A549 (cell line): Measurements from ENCODE around the gene TXNIP. TPM values are rescaled to one million over a fixed set of nuclear protein-coding genes. Genes with fewer than 3 reads are reported as not detected.
A peak's percentile ranks its signal among the peaks of the same experiment; 100 is the strongest.

ENCODE experiments used
- ATAC-seq, 2 experiments: fragments of 200-7000 bp in 1 of 2; fragments of >200 bp in 1 of 2; cut with Nextera tagmentation in 1 of 2; cut with Tn5 transposase in 1 of 2; 3 replicates each; pipeline versions ENCODE4 v1.8.0 to v1.9.1; 2018 to 2020; ENCODE audit warnings: mild to moderate bottlenecking in 1 of 2, moderate library complexity in 1 of 2
- CTCF ChIA-PET: fragments of 300-600 bp; sonication (Branson Sonifier 250); formaldehyde crosslinking; extraction: SDS; loops from one replicate; lab custom pipeline; 2021; ENCODE audit warnings: antibody characterized with exemption, inconsistent platforms; lab: Yijun Ruan, JAX
- POLR2A ChIA-PET: fragments of 350-600 bp; formaldehyde crosslinking; extraction: SDS; loops from one replicate; lab custom pipeline; 2021; ENCODE audit warnings: antibody characterized with exemption, inconsistent platforms; lab: Yijun Ruan, JAX
- DNase-seq, 2 experiments: peaks; one replicate each; pipeline versions ENCODE4 v3.0.0 to v3.0.0-alpha.2; 2011 to 2016; ENCODE audit warnings: low read depth in 1 of 2, low spot score in 1 of 2
- FAIRE-seq: peaks from 2 replicates; lab custom pipeline; 2011; peaks lifted over from hg19 to GRCh38; lab: Jason Lieb, UNC
- H3K27ac ChIP-seq, 2 experiments: fragments of >200 bp; sonication (Bioruptor Twin); formaldehyde crosslinking; 3 replicates each; pipeline ENCODE4 v1.5.1; 2016 to 2017
- H3K4me1 ChIP-seq: fragments of >200 bp; sonication (Bioruptor Twin); formaldehyde crosslinking; 3 replicates; pipeline ENCODE4 v1.6.1; 2016
- H3K4me2 ChIP-seq: fragments of >200 bp; sonication (Bioruptor Twin); formaldehyde crosslinking; 3 replicates; pipeline ENCODE4 v1.6.1; 2016
- H3K4me3 ChIP-seq: fragments of >200 bp; sonication (Bioruptor Twin); formaldehyde crosslinking; 3 replicates; pipeline ENCODE4 v1.5.1; 2016
- H3K9me3 ChIP-seq: fragments of >200 bp; sonication (Bioruptor Twin); formaldehyde crosslinking; 3 replicates; pipeline ENCODE4 v1.6.1; 2016
- ATOH8 ChIP-seq: fragments of 250-450 bp; sonication (Bioruptor Pico); IDR thresholded peaks from 2 replicates; pipeline ENCODE4 v1.5.0; 2020; ENCODE audit warnings: low read depth, mild to moderate bottlenecking, moderate library complexity
- BHLHE40 ChIP-seq: IDR thresholded peaks from 2 replicates; pipeline ENCODE4 v1.6.1; 2012; ENCODE audit warnings: low read depth, low read length, inconsistent platforms
- CBX2 ChIP-seq: fragments of 200-600 bp; sonication (generic); IDR thresholded peaks from 2 replicates; pipeline ENCODE4 v1.6.1; 2016; ENCODE audit warnings: low read depth, mild to moderate bottlenecking, borderline replicate concordance
- CBX8 ChIP-seq: fragments of 200-600 bp; sonication (generic); IDR thresholded peaks from 2 replicates; pipeline ENCODE4 v1.6.1; 2016
- CEBPB ChIP-seq, 2 experiments: fragments of >200 bp in 1 of 2; sonication (Bioruptor Twin) in 1 of 2; formaldehyde crosslinking in 1 of 2; IDR thresholded peaks; 2 replicates each; pipeline ENCODE4 v1.6.1; 2012 to 2016
- EHF ChIP-seq: fragments of 250-450 bp; sonication (Bioruptor Pico); IDR thresholded peaks from 2 replicates; pipeline ENCODE4 v1.5.0; 2020; ENCODE audit warnings: mild to moderate bottlenecking
- EHMT2 ChIP-seq: fragments of 200-600 bp; sonication (generic); IDR thresholded peaks from 2 replicates; pipeline ENCODE4 v1.6.1; 2016; ENCODE audit warnings: antibody characterized with exemption, low read depth, mild to moderate bottlenecking, moderate library complexity
- ELK1 ChIP-seq: fragments of 150-350 bp; IDR thresholded peaks from 2 replicates; pipeline ENCODE4 v1.6.1; 2014; ENCODE audit warnings: low read depth, mild to moderate bottlenecking, low read length
- EP300 ChIP-seq, 2 experiments: fragments of >200 bp; sonication (Bioruptor Twin); formaldehyde crosslinking; IDR thresholded peaks; 2 replicates in 1 of 2; 3 replicates in 1 of 2; pipeline ENCODE4 v1.6.1; 2016 to 2017
- ESRRA ChIP-seq: fragments of 150-350 bp; IDR thresholded peaks from 2 replicates; pipeline ENCODE4 v1.6.1; 2014; ENCODE audit warnings: mild to moderate bottlenecking, low read length, borderline replicate concordance
- FOSB ChIP-seq: fragments of 250-450 bp; sonication (Bioruptor Pico); IDR thresholded peaks from 2 replicates; pipeline ENCODE4 v1.5.0; 2020; ENCODE audit warnings: mild to moderate bottlenecking, moderate library complexity
- FOXS1 ChIP-seq: fragments of 250-450 bp; sonication (Bioruptor Pico); IDR thresholded peaks from 2 replicates; pipeline ENCODE4 v1.5.0; 2020; ENCODE audit warnings: mild to moderate bottlenecking, moderate library complexity
- GATA3 ChIP-seq: IDR thresholded peaks from 2 replicates; pipeline ENCODE4 v1.6.1; 2012; ENCODE audit warnings: borderline replicate concordance
- HDAC2 ChIP-seq: fragments of 200-600 bp; sonication (generic); IDR thresholded peaks from 2 replicates; pipeline ENCODE4 v1.6.1; 2016
- HMGXB4 ChIP-seq: fragments of 250-450 bp; sonication (Bioruptor Pico); IDR thresholded peaks from 2 replicates; pipeline ENCODE4 v1.5.0; 2021; ENCODE audit warnings: mild to moderate bottlenecking, moderate library complexity, borderline replicate concordance
- HOXA7 ChIP-seq: fragments of 250-450 bp; sonication (Bioruptor Pico); IDR thresholded peaks from 2 replicates; pipeline ENCODE4 v1.5.0; 2020; ENCODE audit warnings: mild to moderate bottlenecking, moderate library complexity
- JUNB ChIP-seq: fragments of >200 bp; sonication (Bioruptor Twin); formaldehyde crosslinking; IDR thresholded peaks from 2 replicates; pipeline ENCODE4 v1.6.1; 2016
- KDM1A ChIP-seq: fragments of 200-600 bp; sonication (generic); IDR thresholded peaks from 2 replicates; pipeline ENCODE4 v1.6.1; 2016; ENCODE audit warnings: low read depth, mild to moderate bottlenecking
- MAX ChIP-seq: IDR thresholded peaks from 2 replicates; pipeline ENCODE4 v1.6.1; 2012
- MYC ChIP-seq: IDR thresholded peaks from 2 replicates; pipeline ENCODE4 v1.6.1; 2012; ENCODE audit warnings: mild to moderate bottlenecking, inconsistent platforms, low read length, improper control_type of control experiment, borderline replicate concordance
- NFE2L2 ChIP-seq: fragments of 150-350 bp; conservative IDR thresholded peaks from 2 replicates; pipeline ENCODE4 v1.6.1; 2014; ENCODE audit warnings: low read length
- NPAS2 ChIP-seq: fragments of 250-450 bp; sonication (Bioruptor Pico); IDR thresholded peaks from 2 replicates; pipeline ENCODE4 v1.8.0; 2022; ENCODE audit warnings: mild to moderate bottlenecking, moderate library complexity, borderline replicate concordance
- POLR2A ChIP-seq: IDR thresholded peaks from 2 replicates; pipeline ENCODE4 v1.6.1; 2012; ENCODE audit warnings: mild to moderate bottlenecking, low read length
- POLR2AphosphoS2 ChIP-seq: conservative IDR thresholded peaks from 2 replicates; pipeline ENCODE4 v1.6.1; 2012; ENCODE audit warnings: low read length, improper control_type of control experiment, inconsistent platforms
- RCOR1 ChIP-seq: fragments of 150-350 bp; IDR thresholded peaks from 2 replicates; pipeline ENCODE4 v1.6.1; 2014; ENCODE audit warnings: antibody characterized with exemption, low read length, low read depth
- REST ChIP-seq: fragments of 200-600 bp; sonication (generic); IDR thresholded peaks from 2 replicates; pipeline ENCODE4 v1.6.1; 2016; ENCODE audit warnings: antibody characterized with exemption, mild to moderate bottlenecking, moderate library complexity
- RFX5 ChIP-seq: fragments of 450-650 bp; IDR thresholded peaks from 2 replicates; pipeline ENCODE4 v1.7.1; 2014; ENCODE audit warnings: antibody characterized with exemption, mild to moderate bottlenecking, moderate library complexity
- SMC3 ChIP-seq: fragments of >200 bp; sonication (Bioruptor Twin); formaldehyde crosslinking; IDR thresholded peaks from 3 replicates; pipeline ENCODE4 v1.6.1; 2018; ENCODE audit warnings: inconsistent platforms
- SREBF2 ChIP-seq: fragments of 450-650 bp; IDR thresholded peaks from 2 replicates; pipeline ENCODE4 v1.6.1; 2014; ENCODE audit warnings: mild to moderate bottlenecking, moderate library complexity
- ZC3H11A ChIP-seq: fragments of 450-650 bp; IDR thresholded peaks from 2 replicates; pipeline ENCODE4 v1.6.1; 2014; ENCODE audit warnings: antibody characterized with exemption, mild to moderate bottlenecking
- ZNF302 ChIP-seq: fragments of 250-450 bp; sonication (Bioruptor Pico); IDR thresholded peaks from 2 replicates; pipeline ENCODE4 v1.9.0; 2021; ENCODE audit warnings: inconsistent platforms, mild to moderate bottlenecking, moderate library complexity
- ZSCAN20 ChIP-seq: fragments of 250-450 bp; sonication (Bioruptor Pico); IDR thresholded peaks from 2 replicates; pipeline ENCODE4 v1.8.0; 2022; ENCODE audit warnings: mild to moderate bottlenecking, moderate library complexity
- WGBS: methylation state at CpG from one replicate; pipeline ENCODE4 v1.1.6; 2017; ENCODE audit errors: missing lambda C conversion rate; 5-methylcytosine and 5-hydroxymethylcytosine counted together
- polyA plus RNA-seq, 4 experiments: library from polyadenylated mRNA; depleted of rRNA in 3 of 4; stranded (reverse); fragments of >200 nt; fragmentation: RNase III in 1 of 4; extraction: RNeasy Plus Mini Kit Qiagen cat#74134 plus additional on column Dnase treatment in 1 of 4; gene quantifications; 2 replicates in 3 of 4; 3 replicates in 1 of 4; pipeline ENCODE4 v1.2.3, GENCODE V29; 2011 to 2017

The TXNIP gene
- polyA plus RNA-seq, 2 of the 4 experiments (the other 2 are of a cell fraction) = 3.1 TPM; not detected in 1

- CTCF ChIA-PET = no interaction called here
- POLR2A ChIA-PET = no interaction called here
- 34% methylated on average over 22 of the region's 22 CpGs for WGBS
- H3K4me1 ChIP-seq = peaks cover 53% of the 10 kb centered on the region
- ATAC-seq (no peak), FAIRE-seq (no peak), DNase-seq (no peak)
- H3K9me3 ChIP-seq = no peaks in the 10 kb centered on the region
- peak overlapping the region; percentile 92 for H3K4me2 ChIP-seq
- peak overlapping the region; percentile 73 for H3K4me3 ChIP-seq
- TF ChIP-seq NPAS2 (CRISPR knock-in tag) = no peak
- no peak for TF ChIP-seq HMGXB4 (CRISPR knock-in tag)
- no peak for TF ChIP-seq BHLHE40
- no peak for TF ChIP-seq ESRRA
- no peak for TF ChIP-seq EHF
- no peak for TF ChIP-seq ZNF302 (CRISPR knock-in tag)
- no peak for TF ChIP-seq RFX5
- TF ChIP-seq POLR2A = no peak
- no peak for TF ChIP-seq JUNB
- TF ChIP-seq ZC3H11A = no peak
- TF ChIP-seq SMC3 = no peak
- TF ChIP-seq MAX = no peak
- TF ChIP-seq FOSB = no peak
- TF ChIP-seq MYC = no peak
- no peak for TF ChIP-seq REST
- no peak for TF ChIP-seq ATOH8 (CRISPR knock-in tag)
- no peak for TF ChIP-seq ZSCAN20 (CRISPR knock-in tag)
- TF ChIP-seq NFE2L2 = no peak
- no peak for TF ChIP-seq CBX2
- no peak for TF ChIP-seq SREBF2
- H3K27ac ChIP-seq = peak overlapping the region; percentile 82 to 85
These were observed 35.3 kb downstream of the TXNIP start for GRCh38 chr1:145961109-145961424.

- POLR2A ChIA-PET = interaction anchor here (0.8 to 3.8 kb wide), 2 partner anchors 33 to 42 kb away, joined by 5 to 62 read pairs; partner anchors contain the start of genes PEX11B and RBM8A
- H3K4me1 ChIP-seq = peaks cover 58% of the 10 kb centered on the region
- DNase-seq (peak; percentile 67 to 91), FAIRE-seq (no peak), ATAC-seq (peak; percentile 45 to 70)
- WGBS = 4% methylated on average over 21 of the region's 44 CpGs
- peak overlapping the region; percentile 82 to 85 for H3K27ac ChIP-seq
- CTCF ChIA-PET = interaction anchor here (1.8 kb wide), 1 partner anchor 47 kb away, joined by 4 read pairs; no protein-coding TSS in a partner anchor
- peak overlapping the region; percentile 73 for H3K4me3 ChIP-seq
- H3K4me2 ChIP-seq = peak overlapping the region; percentile 92
- no peaks in the 10 kb centered on the region for H3K9me3 ChIP-seq
- TF ChIP-seq FOXS1 = no peak
- no peak for TF ChIP-seq CBX8
- TF ChIP-seq MYC = no peak
- TF ChIP-seq SMC3 = no peak
- no peak for TF ChIP-seq HDAC2
- no peak for TF ChIP-seq CBX2
- TF ChIP-seq SREBF2 = no peak
- TF ChIP-seq CEBPB (IDR thresholded peaks at IDR 0.05) = no peak
- TF ChIP-seq HOXA7 (CRISPR knock-in tag) = no peak
- TF ChIP-seq EP300 (IDR thresholded peaks at IDR 0.05) = no peak
- no peak for TF ChIP-seq RCOR1
- no peak for TF ChIP-seq ELK1
- 0 out of 2 replicates have a peak, but pooled peaks have one; percentile 17 for TF ChIP-seq MAX
- TF ChIP-seq ZNF302 (CRISPR knock-in tag) = no peak
- no peak for TF ChIP-seq GATA3
- no peak for TF ChIP-seq EHMT2
- TF ChIP-seq POLR2AphosphoS2 = no peak
- no peak for TF ChIP-seq KDM1A
These were observed 35.8 kb downstream of the TXNIP start for GRCh38 chr1:145960468-145961108.
